ENCODE data around the gene TWSG1. TPM values are rescaled to one million over a fixed set of nuclear protein-coding genes. Genes with fewer than 3 reads are reported as not detected.

TWSG1 gene
- total RNA-seq, 1 donor from 2014 or later: 37.6 TPM

DNA sequence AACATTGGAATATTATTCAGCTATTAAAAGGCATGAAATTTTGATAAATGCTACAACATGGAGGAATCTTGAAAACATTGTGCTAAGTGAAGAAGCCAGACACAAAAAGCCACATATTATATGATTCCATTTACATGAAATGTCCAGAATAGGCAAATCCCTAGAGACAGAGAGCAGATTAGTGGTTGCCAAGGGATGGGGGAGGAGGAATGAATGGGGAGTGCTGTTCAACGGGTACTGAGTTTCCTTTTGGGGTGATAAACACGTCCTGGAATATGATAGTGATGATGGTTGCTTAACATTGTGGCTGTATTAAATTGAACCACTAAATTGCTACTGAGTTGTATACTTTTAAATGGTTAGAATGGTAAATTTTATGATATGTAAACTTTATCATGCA is 8.9 kb upstream of the TWSG1 start:
- Histone ChIP-seq H3K27ac (no peak overlapping the region), H3K27me3 (no peaks in the 10 kb centered on the region), H3K36me3 (no peaks in the 10 kb centered on the region), H3K4me1 (peaks cover 2% of the 10 kb centered on the region), H3K9me3 (no peaks in the 10 kb centered on the region), H3K4me3 (no peak overlapping the region)
- DNase-seq (no peak), ATAC-seq (no peak)
- TF ChIP-seq, protein P1, sequence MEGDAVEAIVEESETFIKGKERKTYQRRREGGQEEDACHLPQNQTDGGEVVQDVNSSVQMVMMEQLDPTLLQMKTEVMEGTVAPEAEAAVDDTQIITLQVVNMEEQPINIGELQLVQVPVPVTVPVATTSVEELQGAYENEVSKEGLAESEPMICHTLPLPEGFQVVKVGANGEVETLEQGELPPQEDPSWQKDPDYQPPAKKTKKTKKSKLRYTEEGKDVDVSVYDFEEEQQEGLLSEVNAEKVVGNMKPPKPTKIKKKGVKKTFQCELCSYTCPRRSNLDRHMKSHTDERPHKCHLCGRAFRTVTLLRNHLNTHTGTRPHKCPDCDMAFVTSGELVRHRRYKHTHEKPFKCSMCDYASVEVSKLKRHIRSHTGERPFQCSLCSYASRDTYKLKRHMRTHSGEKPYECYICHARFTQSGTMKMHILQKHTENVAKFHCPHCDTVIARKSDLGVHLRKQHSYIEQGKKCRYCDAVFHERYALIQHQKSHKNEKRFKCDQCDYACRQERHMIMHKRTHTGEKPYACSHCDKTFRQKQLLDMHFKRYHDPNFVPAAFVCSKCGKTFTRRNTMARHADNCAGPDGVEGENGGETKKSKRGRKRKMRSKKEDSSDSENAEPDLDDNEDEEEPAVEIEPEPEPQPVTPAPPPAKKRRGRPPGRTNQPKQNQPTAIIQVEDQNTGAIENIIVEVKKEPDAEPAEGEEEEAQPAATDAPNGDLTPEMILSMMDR (IDR thresholded peaks at IDR 0.05): no peak
- intact Hi-C loops (cut with DNase I): no loop called here

DNA sequence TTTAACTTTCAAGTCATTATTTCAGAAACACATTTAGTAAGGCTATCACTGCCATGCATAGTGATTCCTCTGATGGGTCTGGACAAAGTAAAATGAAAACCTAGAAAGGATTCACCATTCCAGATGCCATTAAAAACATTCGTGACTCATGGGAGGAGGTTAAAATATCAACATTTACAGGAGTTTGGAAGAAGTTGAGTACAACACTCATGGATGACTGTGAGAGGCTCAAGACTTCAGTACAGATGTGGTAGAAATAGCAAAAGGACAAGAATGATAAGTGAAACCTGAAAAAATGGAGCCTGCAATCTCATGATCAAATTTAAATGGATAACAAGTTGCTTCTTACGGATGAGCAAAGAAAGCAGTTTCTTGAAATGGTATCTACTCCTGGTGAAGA is 5.8 kb upstream of the TWSG1 start:
- no peaks in the 10 kb centered on the region for H3K9me3 ChIP-seq
- H3K4me3 ChIP-seq: no peak overlapping the region
- no peaks in the 10 kb centered on the region for H3K27me3 ChIP-seq
- no peaks in the 10 kb centered on the region for H3K4me1 ChIP-seq
- no peak overlapping the region for H3K27ac ChIP-seq
- H3K36me3 ChIP-seq: no peaks in the 10 kb centered on the region
- DNase-seq: no peak
- TF ChIP-seq, protein P1 (IDR thresholded peaks at IDR 0.05): no peak
- intact Hi-C loops (cut with DNase I): no loop called here
- ATAC-seq: no peak

DNA sequence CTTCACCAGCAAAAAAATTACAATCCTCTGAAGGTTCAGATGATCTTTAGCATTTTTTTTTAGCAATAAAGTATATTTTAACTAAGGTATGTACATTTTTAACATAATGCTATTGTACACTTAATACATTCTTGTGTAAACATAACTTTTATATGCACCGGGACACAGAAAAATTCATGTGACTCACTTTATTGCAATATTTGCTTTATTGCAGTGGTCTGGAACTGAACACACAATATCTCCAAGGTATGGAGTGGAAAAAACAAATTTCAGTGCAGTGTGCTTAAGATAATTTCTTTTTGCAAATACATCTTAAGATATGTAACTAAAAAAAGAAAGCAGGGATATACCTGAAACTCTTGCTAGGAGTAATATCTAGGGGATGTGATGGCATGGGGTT is 5.1 kb upstream of the TWSG1 start:
- no peaks in the 10 kb centered on the region for H3K9me3 ChIP-seq
- TF ChIP-seq, protein P1 (IDR thresholded peaks at IDR 0.05): no peak
- no peak overlapping the region for H3K4me3 ChIP-seq
- no peaks in the 10 kb centered on the region for H3K36me3 ChIP-seq
- DNase-seq: no peak
- intact Hi-C loops (cut with DNase I): no loop called here
- H3K27ac ChIP-seq: no peak overlapping the region
- no peaks in the 10 kb centered on the region for H3K27me3 ChIP-seq
- ATAC-seq: no peak
- H3K4me1 ChIP-seq: no peaks in the 10 kb centered on the region

DNA sequence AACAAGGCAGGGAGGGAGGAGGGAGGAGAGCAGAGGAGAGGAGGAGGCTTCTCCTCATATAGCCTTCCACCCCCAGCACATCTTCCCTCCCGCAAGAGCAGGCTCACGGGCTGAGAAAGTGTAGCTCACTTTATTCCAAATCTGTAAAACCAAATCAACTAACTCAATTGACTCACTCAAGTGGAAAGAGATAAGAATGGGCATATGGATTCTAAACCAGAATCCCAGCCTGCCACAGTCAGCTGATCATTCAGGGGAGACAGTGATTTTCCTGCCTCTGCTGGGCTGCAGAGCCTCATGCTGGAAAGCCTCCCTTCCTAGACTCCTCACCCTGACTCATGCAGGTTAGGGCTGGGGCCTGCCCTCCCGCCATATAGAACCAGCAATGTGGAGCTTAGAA is 4.2 kb upstream of the TWSG1 start:
- no peak overlapping the region for H3K4me3 ChIP-seq
- DNase-seq: no peak
- intact Hi-C loops (cut with DNase I): no loop called here
- no peaks in the 10 kb centered on the region for H3K36me3 ChIP-seq
- no peaks in the 10 kb centered on the region for H3K27me3 ChIP-seq
- no peak for ATAC-seq
- peaks cover under 1% of the 10 kb centered on the region for H3K4me1 ChIP-seq
- TF ChIP-seq, protein P1 (IDR thresholded peaks at IDR 0.05): no peak
- no peak overlapping the region for H3K27ac ChIP-seq
- H3K9me3 ChIP-seq: no peaks in the 10 kb centered on the region

DNA sequence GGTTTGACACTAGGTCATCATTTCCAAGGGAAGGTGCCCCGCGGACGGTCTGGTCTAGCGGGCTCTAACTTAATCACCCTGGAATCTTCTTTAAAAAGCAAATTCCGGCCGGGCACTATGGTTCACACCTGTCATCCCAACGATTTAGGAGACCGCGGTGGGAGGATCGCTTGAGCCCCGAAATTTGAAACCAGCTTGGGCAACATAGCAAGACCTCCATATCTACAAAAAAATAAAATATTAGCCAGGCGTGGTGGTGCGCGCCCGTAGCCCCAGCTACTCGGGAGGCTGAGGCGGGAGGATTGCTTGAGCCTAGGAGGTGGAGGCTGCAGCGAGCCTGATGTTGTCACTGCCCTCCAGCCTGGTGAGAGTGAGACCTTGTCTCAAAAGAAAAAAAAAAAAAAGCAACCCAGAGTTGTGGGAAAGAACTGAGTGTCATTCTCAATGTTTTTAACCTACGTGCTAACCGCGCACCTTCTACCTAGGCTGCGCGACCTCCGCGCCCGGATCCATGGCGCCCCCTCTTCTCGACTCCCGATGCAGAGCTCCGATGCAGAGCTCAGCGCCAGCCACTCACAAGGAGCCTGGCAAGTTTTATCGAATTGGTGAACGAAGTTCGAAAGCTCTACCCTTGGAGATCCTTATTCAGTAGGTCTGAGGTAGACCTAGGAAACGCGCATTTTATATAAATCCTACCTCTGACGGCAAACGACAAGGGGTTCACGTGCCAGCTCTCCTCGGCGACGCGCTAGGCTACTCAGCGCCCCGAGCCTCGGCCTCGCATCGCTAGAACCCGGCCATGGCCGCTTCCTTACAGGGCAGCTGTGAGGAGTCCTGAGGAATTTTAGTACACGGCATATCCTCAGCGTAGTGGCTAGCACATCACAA is 888 bp upstream of the TWSG1 start:
- TF ChIP-seq, protein P1 (IDR thresholded peaks at IDR 0.05): no peak
- ATAC-seq (peak; percentile 58), DNase-seq (no peak)
- Histone ChIP-seq H3K4me1 (peaks cover 6% of the 10 kb centered on the region), H3K4me3 (peak overlapping the region; percentile 87), H3K36me3 (no peaks in the 10 kb centered on the region), H3K27me3 (no peaks in the 10 kb centered on the region), H3K27ac (peak overlapping the region; percentile 79), H3K9me3 (no peaks in the 10 kb centered on the region)
- intact Hi-C loops (cut with DNase I): no loop called here
